AG09309 (cell line): ENCODE results near the gene CDPF1.

Source experiments
- DNase-seq: peaks from one replicate; pipeline ENCODE4 v3.0.0-alpha.2; 2010; ENCODE audit warnings: low read depth
- H3K4me3 ChIP-seq: 2 replicates; pipeline ENCODE4 v1.5.1; 2011; ENCODE audit warnings: mild to moderate bottlenecking, low read depth, low read length, moderate library complexity; ENCODE audit not compliant: control insufficient read depth
- TF ChIP-seq, protein P1 (sequence below): IDR thresholded peaks from 2 replicates; pipeline ENCODE4 v1.5.1; 2011; ENCODE audit warnings: mild to moderate bottlenecking, low read depth, low read length, inconsistent platforms; ENCODE audit not compliant: insufficient read depth, control insufficient read depth; ENCODE audit errors: missing control alignments

Gene CDPF1

DNA sequence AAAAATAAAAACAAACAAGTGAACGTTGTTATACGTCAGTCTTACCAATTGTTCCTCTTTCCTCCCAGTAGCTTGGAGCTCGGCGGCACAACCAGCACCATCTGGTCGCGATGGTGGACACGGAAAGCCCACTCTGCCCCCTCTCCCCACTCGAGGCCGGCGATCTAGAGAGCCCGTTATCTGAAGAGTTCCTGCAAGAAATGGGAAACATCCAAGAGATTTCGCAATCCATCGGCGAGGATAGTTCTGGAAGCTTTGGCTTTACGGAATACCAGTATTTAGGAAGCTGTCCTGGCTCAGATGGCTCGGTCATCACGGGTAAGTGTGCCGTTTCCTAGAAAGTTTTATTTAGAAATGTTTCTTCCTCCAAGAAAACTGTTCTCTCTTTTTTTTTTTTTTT lies 51.8 kb downstream of the CDPF1 start:
- DNase-seq: no peak
- TF ChIP-seq, protein P1, sequence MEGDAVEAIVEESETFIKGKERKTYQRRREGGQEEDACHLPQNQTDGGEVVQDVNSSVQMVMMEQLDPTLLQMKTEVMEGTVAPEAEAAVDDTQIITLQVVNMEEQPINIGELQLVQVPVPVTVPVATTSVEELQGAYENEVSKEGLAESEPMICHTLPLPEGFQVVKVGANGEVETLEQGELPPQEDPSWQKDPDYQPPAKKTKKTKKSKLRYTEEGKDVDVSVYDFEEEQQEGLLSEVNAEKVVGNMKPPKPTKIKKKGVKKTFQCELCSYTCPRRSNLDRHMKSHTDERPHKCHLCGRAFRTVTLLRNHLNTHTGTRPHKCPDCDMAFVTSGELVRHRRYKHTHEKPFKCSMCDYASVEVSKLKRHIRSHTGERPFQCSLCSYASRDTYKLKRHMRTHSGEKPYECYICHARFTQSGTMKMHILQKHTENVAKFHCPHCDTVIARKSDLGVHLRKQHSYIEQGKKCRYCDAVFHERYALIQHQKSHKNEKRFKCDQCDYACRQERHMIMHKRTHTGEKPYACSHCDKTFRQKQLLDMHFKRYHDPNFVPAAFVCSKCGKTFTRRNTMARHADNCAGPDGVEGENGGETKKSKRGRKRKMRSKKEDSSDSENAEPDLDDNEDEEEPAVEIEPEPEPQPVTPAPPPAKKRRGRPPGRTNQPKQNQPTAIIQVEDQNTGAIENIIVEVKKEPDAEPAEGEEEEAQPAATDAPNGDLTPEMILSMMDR: no peak
- no peak overlapping the region for H3K4me3 ChIP-seq

- no peak for DNase-seq
- TF ChIP-seq, protein P1: no peak
- H3K4me3 ChIP-seq: no peak overlapping the region
These were observed 53.8 kb downstream of the CDPF1 start for GRCh38 chr22:46196278-46196677.

GRCh38 chr22:46195487-46196165 lies 54.5 kb downstream of the CDPF1 start:
- TF ChIP-seq, protein P1: no peak
- H3K4me3 ChIP-seq: no peak overlapping the region
- DNase-seq: no peak
